HG02981 (cell line): Measurements from ENCODE around the gene NGF.

ENCODE experiments used
- ATAC-seq: cut with Tn5 transposase; IDR thresholded peaks from one replicate; pipeline ENCODE4 v1.9.1; 2021; ENCODE audit warnings: mild to moderate bottlenecking, moderate library complexity; ENCODE audit not compliant: unreplicated experiment

The NGF gene

GRCh38 chr1:115283681-115284146, 54.3 kb downstream of the NGF start:
- no peak for ATAC-seq

- ATAC-seq, result no peak
Observed at GRCh38 chr1:115283249-115283648, 54.8 kb downstream of the NGF start.

GRCh38 chr1:115282807-115283208, 55.2 kb downstream of the NGF start:
- ATAC-seq, result no peak

GRCh38 chr1:115281143-115281542, 56.9 kb downstream of the NGF start:
- ATAC-seq, result no peak

GRCh38 chr1:115280064-115280463, 58.0 kb downstream of the NGF start:
- no peak for ATAC-seq

- ATAC-seq, result no peak
Observed at GRCh38 chr1:115278211-115278610, 59.8 kb downstream of the NGF start.

- ATAC-seq, result no peak
Observed at GRCh38 chr1:115277276-115277675, 60.8 kb downstream of the NGF start.

GRCh38 chr1:115275216-115275615, 62.8 kb downstream of the NGF start:
- no peak for ATAC-seq

- no peak for ATAC-seq
Observed at GRCh38 chr1:115274467-115274866, 63.6 kb downstream of the NGF start.

- no peak for ATAC-seq
Observed at GRCh38 chr1:115266729-115267421, 71.2 kb downstream of the NGF start.

- ATAC-seq, result no peak
Observed at GRCh38 chr1:115265099-115265498, 73.0 kb downstream of the NGF start.

- ATAC-seq, result no peak
Observed at GRCh38 chr1:115262886-115263285, 75.2 kb downstream of the NGF start.

- no peak for ATAC-seq
Observed at GRCh38 chr1:115261496-115261895, 76.6 kb downstream of the NGF start.

GRCh38 chr1:115258302-115258866, 79.7 kb downstream of the NGF start:
- no peak for ATAC-seq

GRCh38 chr1:115257591-115257990, 80.5 kb downstream of the NGF start:
- no peak for ATAC-seq

- no peak for ATAC-seq
Observed at GRCh38 chr1:115255154-115255553, 82.9 kb downstream of the NGF start.

- ATAC-seq, result no peak
Observed at GRCh38 chr1:115252585-115252984, 85.5 kb downstream of the NGF start.

GRCh38 chr1:115251856-115252255, 86.2 kb downstream of the NGF start:
- ATAC-seq, result no peak

- ATAC-seq, result no peak
Observed at GRCh38 chr1:115251340-115251748, 86.7 kb downstream of the NGF start.

GRCh38 chr1:115246526-115246925, 91.5 kb downstream of the NGF start:
- no peak for ATAC-seq

- ATAC-seq, result no peak
Observed at GRCh38 chr1:115245227-115245626, 92.8 kb downstream of the NGF start.

- no peak for ATAC-seq
Observed at GRCh38 chr1:115242543-115242942, 95.5 kb downstream of the NGF start.

GRCh38 chr1:115241309-115241708, 96.7 kb downstream of the NGF start:
- no peak for ATAC-seq
